Umbilical cord (tissue), 2 donors: ENCODE results near the gene ZCCHC14. TPM values are rescaled to one million over a fixed set of nuclear protein-coding genes. Genes with fewer than 3 reads are reported as not detected.
"Not testable (repeated sequence)": the region's sequence is repeated elsewhere in the genome, so short reads cannot be mapped to it uniquely, and the experiment has no call there.

Experiments used
- DNase-seq: peaks from one replicate; pipeline ENCODE4 v3.0.0-alpha.2; 2015; ENCODE audit warnings: low spot score
- total RNA-seq: library from RNA; depleted of rRNA; stranded (reverse); fragments of >200 nt; gene quantifications from one replicate; pipeline ENCODE4 v1.2.3, GENCODE V29; 2014; ENCODE audit warnings: low replicate concordance; ENCODE audit not compliant: insufficient read depth

Gene ZCCHC14
- total RNA-seq, 1 donor from 2014 or later, result 13.7 TPM

DNA sequence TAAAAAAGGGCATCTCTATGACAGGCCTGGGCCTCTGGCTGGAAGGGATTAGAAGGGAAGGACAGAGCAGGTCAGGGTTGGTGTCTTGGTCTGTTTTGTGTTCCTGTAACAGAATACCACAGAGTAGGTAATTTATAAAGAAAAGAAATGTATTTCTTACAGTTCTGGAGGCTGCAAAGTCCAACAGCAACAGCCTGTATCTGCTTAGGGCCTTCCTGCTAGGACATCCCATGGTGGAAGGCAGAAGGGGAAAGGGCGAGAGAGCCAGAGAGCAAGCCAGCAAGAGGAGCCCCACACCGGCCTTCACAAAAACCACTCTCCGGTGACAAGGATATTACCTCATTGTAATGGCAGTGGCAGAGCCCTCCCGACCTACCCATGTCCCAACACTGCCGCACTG is 11.1 kb downstream of the ZCCHC14 start:
- not testable (repeated sequence) for DNase-seq

DNA sequence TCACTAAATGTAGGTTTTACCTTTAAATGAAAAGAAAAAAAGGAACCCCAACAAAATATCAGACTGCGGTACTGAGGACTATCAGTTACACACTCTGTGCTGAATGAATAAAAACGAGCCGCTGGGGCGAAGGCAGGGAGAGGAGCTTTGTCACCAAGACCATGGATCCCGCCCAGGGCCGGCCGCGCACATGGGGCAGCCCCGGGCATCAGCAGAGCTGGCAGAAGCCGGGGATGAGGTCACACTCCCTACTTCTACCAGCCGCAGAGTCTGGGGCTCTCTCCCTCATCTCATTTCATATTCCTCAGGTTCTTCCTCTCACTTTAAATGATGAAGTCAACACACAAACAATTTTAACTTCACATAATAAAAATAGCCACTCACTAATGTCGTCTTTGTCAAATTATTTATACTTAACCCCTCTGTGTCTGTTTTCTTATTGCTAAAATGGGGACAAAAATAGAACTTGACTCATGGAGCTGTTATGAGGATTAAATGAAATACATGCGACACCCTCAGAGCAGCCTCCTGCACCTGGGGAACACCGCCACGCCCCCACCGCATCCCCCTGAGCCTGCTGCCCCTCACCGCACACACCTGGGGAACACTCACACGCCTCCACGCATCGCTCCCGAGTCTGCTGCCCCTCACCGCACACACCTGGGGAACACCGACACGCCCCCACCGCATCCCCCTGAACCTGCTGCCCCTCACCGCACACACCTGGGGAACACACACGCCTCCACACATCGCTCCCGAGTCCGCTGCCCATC is 15.4 kb downstream of the ZCCHC14 start:
- not testable (repeated sequence) for DNase-seq

DNA sequence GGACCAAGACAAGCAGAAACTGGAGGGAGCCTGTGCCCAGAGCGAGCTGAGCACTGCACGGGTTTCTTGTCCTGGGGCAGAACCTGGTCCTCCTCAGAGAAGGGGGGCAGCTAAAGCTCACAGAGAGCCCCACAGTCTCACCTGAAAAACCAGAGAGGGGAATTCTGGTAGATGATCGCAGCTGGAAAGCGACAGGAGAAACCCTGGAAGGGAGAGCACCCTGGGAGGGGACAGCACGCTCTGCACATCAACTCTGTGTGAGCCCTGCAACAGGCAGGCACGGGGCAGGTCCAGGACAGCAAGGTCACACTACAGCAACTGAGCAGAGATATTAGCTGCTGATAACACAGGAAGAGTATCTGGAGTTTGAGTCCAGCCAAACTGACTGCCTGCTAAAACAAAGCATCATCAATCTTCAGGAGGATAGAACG is 18.2 kb downstream of the ZCCHC14 start:
- no peak for DNase-seq

DNA sequence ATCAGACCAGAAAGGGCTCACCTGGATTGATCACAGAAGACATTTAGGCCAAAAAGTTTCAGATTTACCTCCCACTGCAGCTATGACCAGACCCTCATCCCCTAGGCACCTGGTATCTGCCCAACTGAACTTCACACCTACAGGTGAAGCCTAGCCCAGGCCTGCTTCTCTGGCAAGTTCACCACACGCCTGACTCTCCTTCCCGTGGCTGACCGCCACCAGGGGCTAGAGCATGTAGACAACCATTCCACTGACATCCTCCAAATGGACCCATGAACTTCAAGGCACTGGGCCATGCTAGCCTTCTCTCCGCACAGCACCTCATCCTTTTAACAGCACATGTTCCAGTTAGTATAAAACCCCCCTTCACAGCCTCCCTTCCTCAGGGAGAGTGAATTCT is 18.8 kb downstream of the ZCCHC14 start:
- DNase-seq, result no peak

DNA sequence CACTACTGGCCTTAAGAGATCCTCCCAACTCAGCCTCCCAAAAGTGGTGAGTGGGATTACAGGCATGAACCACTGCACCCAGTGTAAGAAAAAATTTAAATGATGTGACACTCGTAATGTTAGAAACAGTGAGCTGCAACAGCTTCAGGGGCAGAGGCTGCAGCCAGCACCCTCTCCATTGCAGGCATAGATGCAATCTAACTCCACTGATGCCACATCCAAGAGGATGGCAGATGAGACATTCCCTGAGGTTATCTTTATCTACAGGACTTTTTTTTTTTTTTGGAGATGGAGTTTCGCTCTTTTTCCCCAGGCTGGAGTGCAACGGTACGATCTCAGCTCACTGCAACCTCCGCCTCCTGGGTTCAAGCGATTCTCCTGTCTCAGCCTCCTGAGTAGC is 19.9 kb downstream of the ZCCHC14 start:
- no peak for DNase-seq

DNA sequence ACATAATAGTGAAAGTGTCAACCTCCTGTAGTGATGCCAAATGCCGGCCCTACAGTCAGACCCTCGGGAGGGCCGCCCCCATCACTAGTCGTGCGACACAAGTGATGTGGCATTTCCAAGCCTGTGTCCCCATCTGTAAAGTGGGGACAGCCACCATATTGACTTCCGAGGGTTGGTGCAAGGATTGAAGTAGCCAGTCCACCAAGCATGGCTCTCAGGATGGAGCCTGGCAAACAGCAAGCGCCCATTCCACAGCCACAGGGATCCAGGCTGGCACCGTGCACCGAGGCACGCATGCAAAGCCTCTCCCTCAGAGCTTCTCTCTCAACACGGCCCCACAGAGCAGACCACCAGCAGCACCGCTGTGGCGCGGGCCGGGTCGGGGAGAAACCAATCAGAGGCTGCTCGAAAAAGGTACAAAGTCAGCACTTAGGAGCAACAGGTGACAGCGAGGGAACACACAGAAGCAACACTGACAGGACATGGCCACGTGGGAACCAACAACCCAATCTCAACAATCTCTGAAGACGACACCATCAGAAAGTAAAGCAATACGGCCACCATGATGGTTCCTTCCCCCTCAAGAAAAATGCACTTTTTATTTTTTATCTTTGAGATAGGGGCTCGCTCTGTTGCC is 20.6 kb downstream of the ZCCHC14 start:
- no peak for DNase-seq

DNA sequence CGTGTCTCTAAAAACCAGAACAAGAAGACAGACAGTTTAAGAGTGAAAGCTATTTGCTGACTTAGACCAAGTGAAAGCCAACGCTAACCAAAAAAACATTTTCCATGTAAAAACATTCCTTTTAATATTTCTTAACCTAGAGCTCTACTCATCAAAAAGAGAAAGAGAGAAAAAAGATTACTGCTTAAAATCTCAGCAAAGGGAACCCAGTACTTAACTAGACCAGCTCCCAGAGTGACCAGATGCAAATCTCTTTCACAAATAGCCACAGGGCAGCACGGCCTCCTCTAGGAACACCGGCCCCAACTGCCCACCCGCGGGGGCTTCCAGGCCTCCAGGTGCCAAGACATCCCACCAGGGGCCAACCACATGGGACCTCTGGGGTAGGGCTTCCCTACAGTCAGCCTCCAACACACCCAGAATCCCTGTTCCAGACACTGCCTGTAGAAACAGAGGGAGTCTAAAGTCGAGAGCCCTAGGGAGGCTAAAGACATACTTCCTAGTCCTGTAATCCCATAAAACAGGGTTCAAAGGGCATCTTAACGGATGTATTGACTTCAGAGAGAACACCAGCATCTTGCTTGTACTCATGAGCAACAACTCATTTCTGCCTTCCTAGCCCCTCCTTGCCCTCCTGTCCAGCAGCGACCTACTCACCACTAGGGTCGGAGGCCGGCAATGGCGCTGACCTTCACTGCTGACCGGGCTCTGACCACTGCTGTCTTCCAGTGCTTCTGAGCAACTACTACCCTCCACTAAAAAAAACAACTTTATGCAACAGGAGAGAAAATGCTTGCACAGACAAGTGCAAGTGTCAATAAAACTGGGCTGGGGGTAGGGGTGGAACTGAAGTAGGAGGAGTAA is 21.3 kb downstream of the ZCCHC14 start:
- no peak for DNase-seq

DNA sequence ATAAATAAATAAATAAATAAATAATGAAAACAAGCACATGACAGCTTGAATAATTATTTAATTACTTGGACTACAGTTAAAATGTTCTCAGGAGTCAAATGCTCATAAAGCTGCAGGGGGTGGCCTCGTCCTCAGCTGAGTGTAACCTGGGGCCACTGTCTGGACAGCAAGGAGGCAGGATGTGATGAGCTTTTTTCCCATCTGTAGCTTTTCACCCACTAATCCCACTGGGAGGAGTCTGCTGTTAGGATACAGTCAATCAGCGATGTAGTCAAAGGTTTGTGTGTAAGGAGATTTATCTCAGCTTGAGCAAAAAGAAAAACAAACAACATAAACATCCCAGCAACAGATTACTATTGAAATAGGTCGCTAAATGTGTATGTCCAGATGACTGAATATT is 22.5 kb downstream of the ZCCHC14 start:
- no peak for DNase-seq

DNA sequence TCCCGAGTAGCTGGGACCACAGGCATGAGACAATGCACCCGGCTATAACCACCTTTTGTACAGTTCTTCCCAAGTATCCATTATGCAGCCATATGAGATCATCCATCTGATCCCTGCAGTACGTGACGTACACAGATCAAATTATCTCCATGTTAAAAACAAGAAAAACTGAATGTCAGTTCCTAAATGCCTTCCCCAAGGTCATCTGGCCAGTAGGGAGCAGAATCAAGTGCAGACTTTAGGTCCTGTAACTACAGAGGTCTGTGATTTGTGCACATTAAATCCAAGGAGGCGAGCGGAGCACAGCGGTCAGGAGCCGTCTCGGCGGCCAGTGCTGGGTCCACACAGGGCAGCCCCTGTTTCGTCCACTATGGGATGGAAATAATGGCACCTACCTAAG is 23.7 kb downstream of the ZCCHC14 start:
- no peak for DNase-seq

DNA sequence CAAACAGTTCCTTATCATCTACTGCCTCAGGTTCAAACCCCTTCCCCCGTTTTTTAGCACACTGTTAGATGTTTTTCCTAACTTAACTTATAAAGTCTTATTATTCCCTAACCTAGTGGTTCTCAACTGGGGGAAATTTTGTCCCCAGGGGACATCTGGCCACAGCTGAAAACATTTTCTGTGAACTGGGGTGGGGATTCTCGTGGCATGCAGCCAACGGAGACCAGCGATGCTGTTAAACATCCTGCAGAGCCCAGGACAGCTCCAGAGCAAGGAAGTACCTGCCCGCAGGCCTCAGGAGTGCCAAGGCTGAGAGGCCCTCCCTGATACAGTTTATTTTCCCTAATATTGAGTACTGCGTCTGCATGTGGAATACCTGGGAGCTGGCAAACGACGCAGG is 24.3 kb downstream of the ZCCHC14 start:
- DNase-seq, result no peak

DNA sequence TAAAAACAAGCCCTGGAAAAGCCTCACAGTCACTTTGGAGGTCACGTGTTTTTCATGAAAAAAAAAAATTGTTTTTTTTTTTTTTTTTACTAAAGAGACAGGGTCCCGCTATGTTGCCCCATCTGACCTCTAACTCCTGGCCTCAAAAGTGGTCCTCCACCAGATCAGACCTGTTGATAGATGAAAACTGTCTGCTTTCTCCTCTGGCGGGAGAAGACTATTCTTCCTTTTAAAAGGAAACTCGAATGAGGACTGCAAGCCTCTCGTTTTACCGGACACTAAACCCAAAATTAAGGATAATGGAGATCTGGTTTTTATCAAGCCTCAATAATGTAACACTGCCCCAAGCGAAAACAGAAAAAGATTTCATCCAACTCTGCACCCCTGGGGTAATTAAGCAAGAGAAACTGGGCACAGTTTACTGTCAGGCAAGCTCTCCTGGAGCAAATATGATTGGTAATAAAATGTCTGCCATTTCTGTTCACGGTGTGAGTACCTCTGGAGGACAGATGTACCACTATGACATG is 25.8 kb downstream of the ZCCHC14 start:
- no peak for DNase-seq

DNA sequence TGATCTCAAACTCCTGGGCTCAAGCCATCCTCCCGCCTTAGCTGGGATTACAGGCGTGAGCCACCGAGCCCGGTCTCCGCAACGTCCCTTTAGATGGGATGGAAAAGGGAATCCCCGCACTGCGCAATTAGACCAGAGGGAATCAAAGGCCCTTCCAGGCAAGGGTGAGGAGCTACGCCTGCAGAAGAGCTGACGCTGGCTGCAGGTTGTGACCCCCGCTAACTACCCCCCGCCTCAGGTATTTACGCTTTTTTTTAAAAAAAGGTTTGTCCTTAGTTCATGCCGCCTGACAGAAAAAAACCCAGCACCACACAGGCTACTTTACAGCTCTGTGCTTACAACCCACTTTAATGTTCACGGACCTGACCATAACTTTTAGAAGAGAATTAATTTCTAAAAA is 26.9 kb downstream of the ZCCHC14 start:
- DNase-seq, result no peak

DNA sequence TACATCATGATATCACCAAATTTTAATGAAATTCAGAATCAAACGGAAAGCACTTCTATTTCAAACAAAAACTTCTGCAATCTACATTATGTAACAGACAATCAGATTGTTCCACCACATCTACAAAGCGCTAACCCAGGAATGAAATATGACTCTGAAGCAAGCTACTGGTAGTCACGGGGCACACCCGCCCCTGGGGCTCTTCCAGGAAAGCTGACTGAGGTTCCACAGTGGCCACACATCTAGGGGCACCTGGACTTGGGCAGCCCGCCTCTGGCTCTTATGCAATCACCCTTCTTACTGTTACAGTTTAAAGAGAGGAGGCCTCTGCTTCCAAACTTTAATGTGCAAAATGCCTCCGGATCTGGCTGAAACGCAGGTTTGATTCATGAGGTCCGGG is 27.5 kb downstream of the ZCCHC14 start:
- peak; percentile 55 for DNase-seq

DNA sequence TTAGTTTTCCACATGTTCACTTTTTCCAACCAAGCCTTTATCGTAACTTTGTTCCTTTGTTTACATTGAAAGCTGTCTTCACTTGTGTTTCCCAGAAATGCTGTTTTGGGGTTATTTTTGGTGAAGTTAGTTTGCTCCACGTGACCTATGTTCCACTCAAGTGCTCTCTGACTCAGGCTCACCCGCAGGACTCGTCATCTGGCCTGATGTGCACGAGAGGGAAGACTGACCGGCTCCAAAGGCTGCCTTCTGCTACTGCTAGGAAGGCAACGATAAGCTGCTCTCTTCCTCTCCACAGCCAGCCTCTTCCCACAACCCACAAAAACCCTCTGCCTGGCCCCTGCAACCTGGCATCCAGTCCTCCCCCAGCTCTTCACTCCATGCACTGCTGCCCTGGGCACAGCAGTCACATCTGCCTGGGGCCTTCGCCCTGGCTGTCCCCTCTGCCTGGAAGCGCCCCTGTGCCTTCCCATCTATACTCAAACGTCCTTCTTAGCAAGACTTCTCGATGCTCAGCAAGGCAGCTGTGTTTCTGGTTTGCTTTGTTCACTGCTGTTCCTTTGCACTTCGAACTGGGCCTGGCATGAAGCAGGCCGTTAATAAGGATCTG is 28.0 kb downstream of the ZCCHC14 start:
- peak; percentile 81 for DNase-seq

DNA sequence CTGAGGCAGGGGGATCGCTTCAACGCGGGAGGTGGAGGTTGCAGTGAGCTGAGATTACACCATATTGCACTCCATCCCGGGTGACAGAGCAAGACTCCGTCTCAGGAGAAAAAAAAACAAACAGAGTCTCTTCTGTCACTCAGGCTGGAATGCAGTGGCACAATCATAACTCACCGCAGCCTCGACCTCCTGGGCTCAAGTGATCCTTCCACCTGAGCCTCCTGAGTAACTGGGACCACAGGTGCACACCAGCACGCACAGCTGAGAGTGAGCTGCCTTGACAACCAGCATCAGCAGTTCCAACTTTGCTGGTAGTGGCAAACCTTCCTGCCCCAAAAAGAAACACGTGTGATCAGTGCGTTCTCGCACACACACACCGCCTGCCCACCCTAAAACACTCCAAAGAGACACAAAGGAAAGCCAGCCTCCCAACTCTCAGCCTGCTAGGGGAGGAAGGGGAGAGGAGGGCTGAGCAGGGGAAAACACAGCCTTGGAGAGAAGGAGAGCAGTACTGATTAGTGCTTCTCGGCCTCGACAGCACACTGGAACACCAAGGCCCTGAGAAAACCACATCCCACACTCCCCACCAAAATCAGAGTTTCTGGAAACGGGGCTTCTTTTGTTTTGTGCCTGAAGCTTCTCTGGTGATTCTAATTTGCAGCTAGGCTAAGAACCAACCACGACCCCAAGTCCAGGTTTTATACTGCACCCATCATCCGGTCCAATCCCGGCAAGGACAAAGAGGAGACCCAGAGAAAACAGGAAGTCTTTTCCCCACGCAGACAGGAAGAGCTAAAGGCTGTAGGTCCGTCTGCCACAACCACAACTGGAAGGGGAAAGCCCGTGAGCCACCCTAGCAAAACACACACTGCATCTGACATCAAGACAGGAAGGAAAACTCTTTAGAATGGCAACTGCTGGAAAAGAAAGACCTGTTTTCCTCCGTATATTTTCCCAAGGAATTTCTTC is 28.8 kb downstream of the ZCCHC14 start:
- no peak for DNase-seq

DNA sequence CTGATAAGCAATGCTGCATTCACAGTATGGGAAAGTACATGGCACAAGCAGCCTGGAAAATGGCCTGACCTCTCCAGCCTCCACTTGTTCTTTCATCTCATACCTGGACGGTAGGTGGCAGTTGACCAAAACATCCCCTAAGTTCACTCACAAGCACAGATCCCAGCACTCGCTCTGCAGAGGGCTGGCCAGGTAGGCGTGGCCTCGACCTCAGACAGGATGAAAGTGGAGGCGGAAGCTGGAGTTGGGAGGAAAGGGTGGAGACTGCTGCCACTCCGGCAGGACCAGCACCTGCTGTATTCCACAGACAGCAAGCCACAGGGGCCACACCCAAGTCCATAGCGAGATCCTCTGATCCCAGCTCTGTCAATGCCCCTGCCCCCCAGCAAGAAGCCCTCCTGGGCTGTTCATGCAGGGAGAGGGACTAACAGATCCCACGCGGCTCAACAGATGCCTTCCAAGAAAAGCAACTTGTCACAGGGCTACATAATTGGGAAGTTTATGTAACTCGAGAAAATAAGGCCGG is 31.3 kb downstream of the ZCCHC14 start:
- peak; percentile 70 for DNase-seq

DNA sequence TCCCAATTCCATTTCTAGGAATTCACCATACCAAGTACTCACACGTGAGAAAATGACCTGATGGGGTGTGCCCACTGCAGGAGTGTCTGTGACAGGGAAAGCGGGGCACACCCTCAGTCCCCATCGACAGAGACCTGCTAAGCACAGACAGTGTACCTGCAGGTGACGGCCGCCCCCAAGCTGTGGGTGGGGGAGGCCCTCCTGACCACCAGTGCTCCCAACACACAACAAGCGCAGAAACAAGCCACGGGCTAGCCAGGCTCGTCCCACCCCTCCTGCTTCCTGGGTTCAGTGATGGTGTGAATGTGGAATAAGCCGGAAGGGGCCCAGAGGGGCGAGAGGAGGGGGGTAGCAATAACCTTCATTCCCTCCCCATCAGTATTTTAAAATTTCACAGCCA is 31.9 kb downstream of the ZCCHC14 start:
- no peak for DNase-seq

DNA sequence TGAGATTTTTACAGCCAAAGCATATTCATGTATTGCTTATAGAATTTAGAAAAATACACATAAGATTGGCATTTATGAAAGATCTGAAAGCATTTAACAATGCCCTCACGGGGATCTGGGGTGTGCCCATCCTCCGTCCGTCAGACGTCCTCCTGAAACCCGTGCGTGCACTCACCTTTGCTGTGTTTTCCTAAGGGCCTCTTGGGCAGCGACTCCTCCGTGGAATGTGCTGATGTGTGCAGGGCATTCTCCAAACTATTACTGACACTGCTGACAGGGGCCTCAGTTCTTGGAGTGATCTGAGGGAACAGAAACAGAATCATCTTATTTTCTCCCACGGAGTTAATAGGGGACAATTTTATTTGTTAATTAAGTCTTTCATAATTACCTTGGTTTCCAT is 33.0 kb downstream of the ZCCHC14 start:
- no peak for DNase-seq

DNA sequence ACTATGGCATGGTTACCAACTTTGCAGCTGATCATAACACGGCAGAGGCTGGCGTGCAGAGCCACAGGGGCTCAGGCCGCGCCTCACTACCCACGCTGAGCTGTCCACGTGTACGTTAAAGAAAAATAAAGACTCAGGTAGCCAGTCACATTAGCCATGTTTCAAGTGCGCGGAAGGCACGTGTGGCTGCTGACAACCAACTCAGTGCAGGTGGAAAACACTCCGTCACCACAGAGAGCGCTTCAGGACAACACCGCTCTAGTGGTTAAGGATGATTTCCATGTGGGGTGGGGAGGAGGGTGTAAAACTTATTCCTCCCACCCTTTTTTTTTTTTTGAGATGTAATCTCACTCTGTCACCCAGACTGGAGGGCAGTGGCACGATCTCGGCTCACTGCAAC is 33.8 kb downstream of the ZCCHC14 start:
- DNase-seq, result no peak

DNA sequence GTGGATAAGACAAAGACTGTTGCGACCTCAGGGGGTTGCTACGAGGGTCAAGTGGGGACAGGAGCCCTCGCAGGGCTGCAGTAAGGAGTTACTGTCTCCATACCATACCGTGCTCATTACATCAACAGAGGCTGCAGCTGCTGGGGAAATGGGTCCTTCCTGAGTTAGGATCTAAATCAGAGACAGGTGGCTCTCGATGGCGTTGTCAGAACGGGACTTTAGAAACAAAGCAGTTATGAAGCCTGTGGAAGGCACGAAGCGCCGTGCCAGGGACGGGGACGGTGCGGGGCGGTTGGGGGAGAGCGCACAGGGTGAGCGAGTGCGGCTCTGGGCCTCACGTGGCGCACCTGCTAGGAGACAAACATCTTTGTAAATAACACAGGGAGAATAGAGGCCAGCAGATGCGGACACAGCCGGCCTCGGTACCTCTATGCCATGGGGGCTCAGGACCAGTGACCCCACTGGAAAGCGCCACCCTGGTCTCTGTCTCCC is 34.4 kb downstream of the ZCCHC14 start:
- DNase-seq, result no peak
